NCI-H226 (cell line): ENCODE results near the gene TREML4.
"Not testable (repeated sequence)": the region's sequence is repeated elsewhere in the genome, so short reads cannot be mapped to it uniquely, and the experiment has no call there.

Source experiments
- DNase-seq: peaks from one replicate; pipeline ENCODE4 v3.0.0-alpha.2; 2015

TREML4 gene

GRCh38 chr6:41228096-41228495, at the start of gene TREML4:
TSS of gene TREML4 (plus strand) at chr6:41228349. CDS start at chr6:41228428, 79 bp downstream.
- no peak for DNase-seq

- no peak for DNase-seq
Measured at GRCh38 chr6:41179163-41179562, 49.0 kb upstream of the TREML4 start.

- no peak for DNase-seq
Measured at GRCh38 chr6:41181566-41181965, 46.6 kb upstream of the TREML4 start.

GRCh38 chr6:41182069-41183034, 45.8 kb upstream of the TREML4 start:
- DNase-seq, result peak; percentile 34

- DNase-seq, result no peak
Measured at GRCh38 chr6:41184761-41185160, 43.4 kb upstream of the TREML4 start.

- no peak for DNase-seq
Measured at GRCh38 chr6:41186031-41186562, 42.1 kb upstream of the TREML4 start.

GRCh38 chr6:41187924-41188886, 39.9 kb upstream of the TREML4 start:
- no peak for DNase-seq

- not testable (repeated sequence) for DNase-seq
Measured at GRCh38 chr6:41189046-41189445, 39.1 kb upstream of the TREML4 start.

GRCh38 chr6:41189967-41190366, 38.2 kb upstream of the TREML4 start:
- no peak for DNase-seq

GRCh38 chr6:41190791-41191190, 37.4 kb upstream of the TREML4 start:
- DNase-seq, result no peak

GRCh38 chr6:41191569-41191968, 36.6 kb upstream of the TREML4 start:
- no peak for DNase-seq

- DNase-seq, result no peak
Measured at GRCh38 chr6:41193171-41193734, 34.9 kb upstream of the TREML4 start.

- no peak for DNase-seq
Measured at GRCh38 chr6:41193884-41194283, 34.3 kb upstream of the TREML4 start.

GRCh38 chr6:41194386-41194785, 33.8 kb upstream of the TREML4 start:
- DNase-seq, result no peak

GRCh38 chr6:41197234-41197633, 30.9 kb upstream of the TREML4 start:
- no peak for DNase-seq

GRCh38 chr6:41199552-41200246, 28.4 kb upstream of the TREML4 start:
- DNase-seq, result no peak

- DNase-seq, result no peak
Measured at GRCh38 chr6:41200296-41200900, 27.8 kb upstream of the TREML4 start.

- no peak for DNase-seq
Measured at GRCh38 chr6:41200901-41201763, 27.0 kb upstream of the TREML4 start, which contains the start of gene TREML2. TSS of gene TREML2 (minus strand) at chr6:41201149. CDS start at chr6:41201008, 141 bp downstream.

- DNase-seq, result no peak
Measured at GRCh38 chr6:41201764-41202173, 26.4 kb upstream of the TREML4 start.

- no peak for DNase-seq
Measured at GRCh38 chr6:41204156-41204555, 24.0 kb upstream of the TREML4 start.
